Measurements from ENCODE around the gene TMEM181. TPM values are rescaled to one million over a fixed set of nuclear protein-coding genes. Genes with fewer than 3 reads are reported as not detected.

TMEM181 gene
- total RNA-seq, 6 experiments from 2014 or later, result 11.3 to 14.0 (median 12.5) TPM

DNA sequence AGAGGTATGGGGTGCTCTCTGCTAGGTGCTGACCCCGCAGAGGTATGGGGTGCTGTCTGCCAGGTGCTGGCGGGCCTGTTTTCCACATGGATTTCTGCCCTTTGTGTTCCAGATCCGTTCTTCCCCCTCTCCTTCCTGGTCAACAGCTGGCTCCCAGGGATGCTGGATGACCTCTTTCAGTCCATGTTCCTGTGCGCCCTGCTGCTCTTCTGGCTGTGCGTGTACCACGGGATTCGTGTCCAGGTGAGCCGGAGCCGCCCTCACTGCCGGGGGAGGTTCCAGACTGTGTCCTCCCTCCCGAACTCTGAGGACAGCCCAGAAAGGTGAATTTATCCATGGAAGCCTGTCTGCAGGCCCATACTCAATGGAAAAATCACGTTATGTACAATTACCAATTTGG, 48.3 kb downstream of the TMEM181 start:
- ATAC-seq (no peak), DNase-seq (no peak)
- Histone ChIP-seq H3K36me3 (peaks cover 0 to 25% (median 10%) of the 10 kb centered on the region in 4 donors), H3K4me1 (no peaks in the 10 kb centered on the region), H3K4me3 (no peak overlapping the region), H3K27me3 (no peaks in the 10 kb centered on the region), H3K9me3 (no peaks in the 10 kb centered on the region), H3K27ac (no peak overlapping the region)
- intact Hi-C loops (cut with DNase I), result no loop called here
- 92% methylated on average over 10 of the region's 12 CpGs for WGBS (ENCODE audit: insufficient coverage, low coverage, low lambda C conversion rate, missing lambda C conversion rate)
- TF ChIP-seq, protein P1, sequence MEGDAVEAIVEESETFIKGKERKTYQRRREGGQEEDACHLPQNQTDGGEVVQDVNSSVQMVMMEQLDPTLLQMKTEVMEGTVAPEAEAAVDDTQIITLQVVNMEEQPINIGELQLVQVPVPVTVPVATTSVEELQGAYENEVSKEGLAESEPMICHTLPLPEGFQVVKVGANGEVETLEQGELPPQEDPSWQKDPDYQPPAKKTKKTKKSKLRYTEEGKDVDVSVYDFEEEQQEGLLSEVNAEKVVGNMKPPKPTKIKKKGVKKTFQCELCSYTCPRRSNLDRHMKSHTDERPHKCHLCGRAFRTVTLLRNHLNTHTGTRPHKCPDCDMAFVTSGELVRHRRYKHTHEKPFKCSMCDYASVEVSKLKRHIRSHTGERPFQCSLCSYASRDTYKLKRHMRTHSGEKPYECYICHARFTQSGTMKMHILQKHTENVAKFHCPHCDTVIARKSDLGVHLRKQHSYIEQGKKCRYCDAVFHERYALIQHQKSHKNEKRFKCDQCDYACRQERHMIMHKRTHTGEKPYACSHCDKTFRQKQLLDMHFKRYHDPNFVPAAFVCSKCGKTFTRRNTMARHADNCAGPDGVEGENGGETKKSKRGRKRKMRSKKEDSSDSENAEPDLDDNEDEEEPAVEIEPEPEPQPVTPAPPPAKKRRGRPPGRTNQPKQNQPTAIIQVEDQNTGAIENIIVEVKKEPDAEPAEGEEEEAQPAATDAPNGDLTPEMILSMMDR (IDR thresholded peaks at IDR 0.05), result no peak
- no peak for TF ChIP-seq POLR2A (IDR thresholded peaks at IDR 0.05)

DNA sequence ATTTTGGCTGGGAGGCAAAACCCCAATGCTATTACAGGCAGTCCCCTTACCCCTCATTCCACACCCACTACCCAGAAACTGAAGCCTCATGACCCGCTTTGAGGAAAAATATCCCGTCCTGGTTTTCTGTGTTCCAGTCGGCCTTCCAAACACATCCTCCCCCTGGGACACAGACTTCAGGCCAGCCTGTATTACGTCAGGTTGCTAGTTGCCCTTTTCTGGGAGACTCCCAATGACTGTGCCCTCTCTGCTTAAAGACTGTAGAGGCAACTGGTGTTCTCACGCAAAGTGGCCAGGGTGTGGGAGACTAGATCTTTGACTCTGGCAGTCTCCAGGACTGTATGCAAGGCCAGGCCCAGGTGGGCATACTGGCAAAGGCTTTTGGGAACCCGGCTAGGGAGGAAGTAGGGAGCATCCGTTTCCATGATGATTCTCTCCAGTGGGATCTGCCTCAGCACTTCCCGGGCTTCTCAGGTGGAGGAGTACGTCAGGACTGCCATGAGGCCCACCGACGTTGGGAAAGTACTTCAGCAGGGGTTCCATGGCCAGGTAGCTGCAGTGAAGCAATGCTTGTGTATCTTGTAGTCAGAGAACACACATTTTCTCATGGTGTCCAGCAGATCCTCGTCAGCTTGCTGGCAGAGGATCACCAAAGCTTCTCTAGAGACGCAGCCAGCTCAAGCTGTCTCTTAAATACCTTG, 49.7 kb downstream of the TMEM181 start:
- intact Hi-C loops (cut with DNase I), result no loop called here
- no peak overlapping the region for H3K27ac ChIP-seq

DNA sequence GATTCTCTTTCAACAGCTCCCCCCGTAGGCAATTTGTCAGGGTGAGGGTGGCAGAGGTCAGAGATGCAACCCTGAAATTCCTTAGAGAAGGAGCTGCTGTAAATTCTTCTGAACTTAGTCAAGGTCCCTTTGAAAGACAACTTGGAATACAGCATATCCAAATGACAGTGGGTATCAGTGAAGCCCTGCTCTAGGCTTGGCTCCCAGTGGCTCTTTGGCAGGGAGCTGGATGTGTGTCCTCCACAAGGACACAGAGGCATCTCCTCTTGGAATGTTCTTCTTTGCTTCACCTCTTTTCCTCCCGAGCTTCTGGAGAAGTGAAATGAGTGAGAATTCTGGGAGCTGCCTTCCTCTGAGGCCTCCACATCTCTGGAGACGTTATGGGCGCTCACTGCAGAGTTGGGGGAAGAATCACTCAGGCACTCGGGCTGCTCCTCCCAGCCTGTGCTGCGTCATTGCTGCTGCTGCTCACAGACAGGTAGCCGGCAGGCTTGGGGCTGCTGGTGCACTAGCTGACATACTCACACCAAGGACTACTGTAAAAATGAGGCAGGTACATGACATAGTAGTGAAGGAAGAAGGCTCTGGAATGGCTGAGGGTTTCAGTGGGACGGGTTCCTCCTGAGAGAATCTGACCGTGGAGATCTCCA, 50.6 kb downstream of the TMEM181 start:
- peaks cover 0 to 22% (median 10%) of the 10 kb centered on the region in 4 donors for H3K36me3 ChIP-seq
- intact Hi-C loops (cut with DNase I), result no loop called here

More for the DNA sequence above, 49.7 kb downstream of the TMEM181 start:
- H3K9me3 ChIP-seq, result no peaks in the 10 kb centered on the region
- DNase-seq, result no peak
- no peaks in the 10 kb centered on the region for H3K27me3 ChIP-seq
- 93% methylated on average over 5 of the region's 13 CpGs for WGBS (ENCODE audit: insufficient coverage, low coverage, low lambda C conversion rate, missing lambda C conversion rate)
- no peaks in the 10 kb centered on the region for H3K4me1 ChIP-seq
- ATAC-seq, result no peak
- no peak overlapping the region for H3K4me3 ChIP-seq
- TF ChIP-seq POLR2A (IDR thresholded peaks at IDR 0.05), result no peak
- TF ChIP-seq, protein P1 (IDR thresholded peaks at IDR 0.05), result no peak
- H3K36me3 ChIP-seq, result peaks cover 0 to 23% (median 10%) of the 10 kb centered on the region in 4 donors

DNA sequence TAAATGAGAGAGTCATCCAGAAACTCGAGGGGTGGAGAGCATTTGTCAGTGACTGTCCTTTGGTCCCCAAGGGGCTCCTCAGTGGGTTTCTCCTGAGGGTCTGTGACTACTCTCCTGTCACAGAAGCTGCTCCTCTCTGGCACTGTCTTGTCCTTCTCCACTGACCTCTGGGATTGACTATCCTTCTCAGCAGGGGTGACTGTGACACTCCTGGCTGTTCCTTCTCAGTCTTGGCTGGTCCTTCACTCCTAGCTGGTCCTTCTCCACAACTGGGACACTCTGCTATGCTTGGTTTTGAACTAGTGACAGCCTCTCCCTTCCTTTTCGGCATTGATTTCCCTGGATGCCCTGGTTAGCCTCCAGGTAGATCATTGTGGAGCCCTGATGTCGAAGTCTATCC, 51.1 kb downstream of the TMEM181 start:
- DNase-seq (no peak), ATAC-seq (no peak)
- Histone ChIP-seq H3K4me3 (no peak overlapping the region), H3K9me3 (no peaks in the 10 kb centered on the region), H3K27me3 (no peaks in the 10 kb centered on the region), H3K27ac (no peak overlapping the region), H3K36me3 (peaks cover 0 to 22% (median 10%) of the 10 kb centered on the region in 4 donors), H3K4me1 (no peaks in the 10 kb centered on the region)
- WGBS (ENCODE audit: insufficient coverage, low coverage, low lambda C conversion rate, missing lambda C conversion rate), result no CpG with 5 or more reads among the region's 3 CpGs
- TF ChIP-seq, protein P1 (IDR thresholded peaks at IDR 0.05), result no peak
- TF ChIP-seq POLR2A (IDR thresholded peaks at IDR 0.05), result no peak
- intact Hi-C loops (cut with DNase I), result no loop called here

More for the DNA sequence above, 50.6 kb downstream of the TMEM181 start:
- 75% methylated on average over 2 of the region's 9 CpGs for WGBS (ENCODE audit: insufficient coverage, low coverage, low lambda C conversion rate, missing lambda C conversion rate)
- no peak for ATAC-seq
- Histone ChIP-seq H3K4me1 (no peaks in the 10 kb centered on the region), H3K27ac (no peak overlapping the region), H3K9me3 (no peaks in the 10 kb centered on the region), H3K27me3 (no peaks in the 10 kb centered on the region), H3K4me3 (no peak overlapping the region)
- TF ChIP-seq, protein P1 (IDR thresholded peaks at IDR 0.05), result no peak
- no peak for TF ChIP-seq POLR2A (IDR thresholded peaks at IDR 0.05)
- no peak for DNase-seq

Data from right lobe of liver (tissue), 6 donors.